SIG-M5 treated with dmso at 0.1 percent for 504 hours (cell line): ENCODE measurements around the gene ALOX5.
"Not testable (repeated sequence)": the region's sequence is repeated elsewhere in the genome, so short reads cannot be mapped to it uniquely, and the experiment has no call there.

Source experiments
- DNase-seq: peaks from one replicate; lab custom pipeline; 2025; ENCODE audit not compliant: unreplicated experiment; lab: John Stamatoyannopoulos, UW

ALOX5 gene

DNA sequence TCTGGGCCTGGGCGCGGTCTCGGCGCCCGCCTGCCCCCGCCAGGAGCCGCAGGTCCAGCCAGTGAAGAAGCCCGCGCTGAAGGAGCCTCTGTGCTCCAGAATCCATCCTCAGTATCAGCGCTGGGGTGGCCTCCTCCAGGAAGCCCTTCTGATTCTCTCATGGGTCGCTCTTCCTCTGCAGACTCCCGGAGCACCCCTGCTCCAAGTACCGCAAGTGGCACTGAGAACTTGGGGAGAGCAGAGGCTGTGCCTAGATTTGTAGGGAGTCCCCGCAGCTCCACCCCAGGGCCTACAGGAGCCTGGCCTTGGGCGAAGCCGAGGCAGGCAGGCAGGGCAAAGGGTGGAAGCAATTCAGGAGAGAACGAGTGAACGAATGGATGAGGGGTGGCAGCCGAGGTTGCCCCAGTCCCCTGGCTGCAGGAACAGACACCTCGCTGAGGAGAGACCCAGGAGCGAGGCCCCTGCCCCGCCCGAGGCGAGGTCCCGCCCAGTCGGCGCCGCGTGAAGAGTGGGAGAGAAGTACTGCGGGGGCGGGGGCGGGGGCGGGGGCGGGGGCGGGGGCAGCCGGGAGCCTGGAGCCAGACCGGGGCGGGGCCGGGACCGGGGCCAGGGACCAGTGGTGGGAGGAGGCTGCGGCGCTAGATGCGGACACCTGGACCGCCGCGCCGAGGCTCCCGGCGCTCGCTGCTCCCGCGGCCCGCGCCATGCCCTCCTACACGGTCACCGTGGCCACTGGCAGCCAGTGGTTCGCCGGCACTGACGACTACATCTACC lies at the start of gene ALOX5:
Gene ALOX5, plus strand, starts transcription at position 641 of the 774 bp plus-strand sequence. Its CDS starts 64 bp downstream, at position 705.
- DNase-seq, result peak; percentile 10

GRCh38 chr10:45325116-45325515 lies 48.9 kb upstream of the ALOX5 start:
- no peak for DNase-seq

DNA sequence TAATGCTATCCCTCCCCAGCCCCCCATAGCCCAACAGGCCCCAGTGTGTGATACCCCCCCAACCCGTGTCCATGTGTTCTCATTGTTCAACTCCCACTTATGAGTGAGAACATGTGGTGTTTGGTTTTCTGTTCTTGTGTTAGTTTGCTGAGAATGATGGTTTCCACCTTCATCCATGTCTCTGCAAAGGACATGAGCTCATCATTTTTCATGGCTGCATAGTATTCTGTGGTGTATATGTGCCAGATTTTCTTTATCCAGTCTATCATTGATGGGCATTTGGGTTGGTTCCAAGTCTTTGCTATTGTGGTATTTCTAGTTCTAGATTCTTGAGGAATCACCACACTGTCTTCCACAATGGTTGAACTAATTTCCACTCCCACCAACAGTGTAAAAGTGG lies 47.2 kb upstream of the ALOX5 start:
- DNase-seq, result not testable (repeated sequence)

DNA sequence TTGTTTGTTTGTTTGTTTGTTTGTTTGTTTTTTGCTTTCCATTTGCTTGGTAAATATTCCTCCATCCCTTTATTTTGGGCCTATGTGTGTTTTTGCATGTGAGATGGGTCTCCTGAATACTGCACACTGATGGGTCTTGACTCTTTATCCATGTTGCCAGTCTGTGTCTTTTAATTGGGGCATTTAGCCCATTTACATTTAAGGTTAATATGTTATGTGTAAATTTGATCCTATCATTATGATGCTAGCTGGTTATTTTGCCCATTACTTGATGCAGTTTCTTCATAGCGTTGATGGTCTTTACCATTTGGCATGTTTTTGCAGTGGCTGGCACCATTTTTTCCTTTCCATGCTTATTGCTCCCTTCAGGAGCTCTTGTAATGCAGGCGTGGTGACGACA lies 42.2 kb upstream of the ALOX5 start:
- DNase-seq, result not testable (repeated sequence)

GRCh38 chr10:45339894-45340293 lies 34.1 kb upstream of the ALOX5 start:
- no peak for DNase-seq

DNA sequence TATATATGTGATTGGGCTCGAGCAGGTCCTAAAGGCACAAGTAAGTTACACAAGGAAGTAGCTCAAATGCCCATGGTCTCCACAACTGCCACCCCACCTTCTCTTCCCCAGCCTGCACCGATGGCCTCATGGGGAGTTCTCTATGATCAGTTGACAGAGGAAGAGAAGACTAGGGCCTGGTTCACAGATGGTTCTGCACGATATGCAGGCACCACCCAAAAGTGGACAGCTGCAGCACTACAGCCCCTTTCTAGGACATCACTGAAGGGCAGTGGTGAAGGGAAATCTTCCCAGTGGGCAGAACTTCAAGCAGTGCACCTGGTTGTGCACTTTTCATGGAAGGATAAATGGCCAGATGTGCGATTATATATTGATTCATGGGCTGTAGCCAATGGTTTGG lies 33.6 kb upstream of the ALOX5 start:
- DNase-seq, result not testable (repeated sequence)

- DNase-seq, result not testable (repeated sequence)
These were observed 27.2 kb upstream of the ALOX5 start for GRCh38 chr10:45346652-45347335.

DNA sequence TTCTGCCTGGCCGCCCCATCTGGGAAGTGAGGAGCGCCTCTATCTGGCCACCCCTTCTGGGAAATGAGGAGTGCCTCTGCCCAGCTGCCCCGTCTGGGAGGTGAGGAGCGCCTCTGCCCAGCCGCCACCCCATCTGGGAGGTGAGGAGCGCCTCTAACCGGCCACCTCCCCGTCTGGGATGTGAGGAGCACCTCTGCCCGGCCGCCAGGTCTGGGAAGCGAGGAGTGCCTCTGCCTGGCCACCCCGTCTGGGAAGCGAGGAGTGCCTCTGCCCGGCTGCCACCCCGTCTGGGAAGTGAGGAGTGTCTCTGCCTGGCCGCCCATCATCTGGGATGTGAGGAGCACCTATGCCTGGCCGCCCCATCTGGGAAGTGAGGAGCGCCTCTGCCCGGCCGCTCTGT lies 26.6 kb upstream of the ALOX5 start:
- DNase-seq, result not testable (repeated sequence)

GRCh38 chr10:45348196-45348765 lies 25.7 kb upstream of the ALOX5 start:
- DNase-seq, result not testable (repeated sequence)

DNA sequence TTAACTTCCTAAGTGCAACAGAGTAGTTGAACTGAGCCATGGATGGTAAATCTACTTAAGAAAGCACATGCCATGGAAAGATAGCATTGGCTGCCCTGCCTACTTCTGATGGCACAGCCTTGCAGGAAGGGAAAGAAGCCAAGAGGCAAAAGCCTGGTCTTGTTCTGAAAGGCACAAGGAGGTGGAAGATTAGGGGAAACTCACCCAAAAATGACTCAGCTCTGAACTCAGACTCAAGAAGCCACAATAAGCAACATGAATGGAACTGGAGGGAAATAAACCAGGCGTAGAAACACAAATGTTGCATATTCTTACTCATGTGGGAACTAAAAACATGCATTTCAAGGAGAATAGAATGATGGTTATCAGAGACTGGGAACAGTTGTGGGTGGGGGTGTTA lies 20.8 kb upstream of the ALOX5 start:
- DNase-seq, result no peak

DNA sequence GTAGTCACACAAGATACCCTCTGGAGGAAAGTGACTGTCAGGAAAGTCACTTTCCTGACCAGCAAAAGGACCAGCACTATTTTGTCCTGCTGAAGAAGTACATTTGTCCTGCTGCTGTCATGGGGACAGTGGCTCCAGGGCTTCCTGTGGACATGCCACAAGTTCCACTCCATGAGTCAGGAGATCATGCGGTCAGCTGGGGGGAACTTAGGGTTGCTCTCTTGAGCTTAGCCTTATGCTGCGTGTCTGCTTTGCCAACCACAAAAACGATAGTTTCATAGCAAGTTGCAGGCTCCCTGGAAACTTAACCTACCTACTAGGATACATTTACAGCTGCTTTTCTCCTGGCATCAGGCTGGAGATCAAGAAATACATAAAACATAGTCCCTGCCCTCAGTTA lies 19.8 kb upstream of the ALOX5 start:
- DNase-seq, result no peak

DNA sequence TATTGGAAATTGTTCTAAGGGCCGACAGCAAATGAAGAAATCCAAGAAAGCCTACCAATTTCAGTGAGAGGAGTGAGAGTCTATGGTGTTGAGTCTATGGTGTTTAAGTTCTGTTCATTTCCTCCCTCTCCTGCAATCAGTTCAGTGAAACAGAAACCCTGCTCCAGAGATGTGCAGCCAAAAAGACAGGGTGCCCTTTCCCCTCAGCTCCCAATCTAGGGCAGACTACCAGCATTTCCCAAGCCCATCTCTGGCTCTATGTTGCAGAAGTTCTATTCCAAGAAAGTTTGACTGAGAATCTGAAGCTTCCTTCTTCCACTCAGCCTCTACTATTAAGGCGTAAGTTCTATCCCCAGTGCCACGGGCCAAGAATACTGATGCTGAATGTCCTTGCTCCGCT lies 18.5 kb upstream of the ALOX5 start:
- DNase-seq, result no peak

GRCh38 chr10:45358961-45359360 lies 15.1 kb upstream of the ALOX5 start:
- not testable (repeated sequence) for DNase-seq

DNA sequence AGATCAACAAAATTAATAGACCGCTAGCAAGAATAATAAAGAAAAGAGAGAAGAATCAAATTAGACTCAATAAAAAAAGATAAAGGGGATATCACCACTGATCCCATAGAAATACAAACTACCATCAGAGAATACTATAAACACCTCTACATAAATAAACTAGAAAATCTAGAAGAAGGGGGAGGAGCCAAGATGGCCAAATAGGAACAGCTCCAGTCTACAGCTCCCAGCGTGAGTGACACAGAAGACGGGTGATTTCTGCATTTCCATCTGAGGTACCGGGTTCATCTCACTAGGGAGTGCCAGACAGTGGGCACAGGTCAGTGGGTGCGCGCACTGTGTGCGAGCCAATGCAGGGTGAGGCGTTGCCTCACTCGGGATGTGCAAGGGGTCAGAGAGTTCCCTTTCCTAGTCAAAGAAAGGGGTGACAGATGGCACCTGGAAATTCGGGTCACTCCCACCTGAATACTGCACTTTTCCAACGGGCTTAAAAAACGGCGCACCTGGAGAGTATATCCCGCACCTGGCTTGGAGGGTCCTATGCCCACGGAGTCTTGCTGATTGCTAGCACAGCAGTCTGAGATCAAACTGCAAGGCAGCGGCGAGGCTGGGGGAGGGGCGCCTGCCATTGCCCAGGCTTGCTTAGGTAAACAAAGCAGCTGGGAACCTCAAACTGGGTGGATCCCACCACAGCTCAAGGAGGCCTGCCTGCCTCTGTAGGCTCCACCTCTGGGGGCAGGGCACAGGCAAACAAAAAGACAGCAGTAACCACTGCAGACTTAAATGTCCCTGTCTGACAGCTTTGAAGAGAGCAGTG lies 11.8 kb upstream of the ALOX5 start:
- DNase-seq, result not testable (repeated sequence)

- DNase-seq, result not testable (repeated sequence)
These were observed 6.4 kb upstream of the ALOX5 start for GRCh38 chr10:45367643-45368042.

DNA sequence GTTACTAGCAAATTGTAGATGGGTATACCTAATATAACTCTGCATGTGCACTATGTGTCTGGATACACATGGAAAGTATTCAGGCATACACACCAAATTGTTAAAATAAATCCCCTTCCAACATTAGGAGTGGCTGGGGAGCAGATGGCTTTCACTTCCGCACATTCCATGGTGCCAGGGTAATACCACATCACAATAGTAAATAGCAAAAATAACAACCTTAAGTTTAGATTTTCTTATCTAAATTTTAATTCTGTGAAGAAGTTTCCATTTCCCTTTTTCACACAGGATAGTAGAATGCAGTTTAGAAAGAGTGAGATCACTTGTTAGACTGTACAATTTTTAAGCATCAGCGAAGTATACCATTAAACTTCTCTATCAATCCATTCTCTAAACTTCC lies 5.8 kb upstream of the ALOX5 start:
- DNase-seq, result no peak

GRCh38 chr10:45370202-45370955 lies 3.6 kb upstream of the ALOX5 start:
- DNase-seq, result peak; percentile 8

GRCh38 chr10:45371560-45371959 lies 2.5 kb upstream of the ALOX5 start:
- DNase-seq, result no peak

DNA sequence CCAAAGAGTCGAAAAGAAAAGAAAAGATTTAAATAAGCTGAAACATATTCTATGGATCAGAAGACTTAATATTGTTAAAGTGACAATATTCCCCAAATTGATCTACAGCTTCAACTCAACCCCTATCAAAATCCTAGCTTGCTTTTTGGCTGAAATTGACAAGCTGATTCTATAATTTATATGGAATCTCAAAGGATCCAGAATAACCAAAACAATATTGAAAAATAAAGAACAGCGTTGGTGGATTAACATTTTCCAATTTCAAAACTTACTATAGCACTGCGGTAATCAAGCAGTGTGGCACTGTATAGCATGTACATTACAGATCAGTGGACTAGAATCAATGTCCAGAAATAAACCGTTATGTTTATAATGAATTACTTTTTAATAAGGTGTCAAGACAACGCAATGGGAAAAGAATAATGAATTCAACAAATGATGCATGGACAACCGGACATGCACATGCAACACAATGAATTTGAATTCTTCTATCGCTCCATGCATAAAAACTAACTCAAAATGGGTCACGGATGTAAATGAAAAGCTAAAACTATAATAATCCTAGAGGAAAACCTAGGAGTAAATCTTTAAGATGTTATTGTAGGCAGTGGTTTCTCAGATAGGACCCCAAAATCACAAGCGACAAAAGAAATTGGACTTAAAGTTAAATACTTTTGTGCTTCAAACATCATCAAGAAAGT lies 1.6 kb upstream of the ALOX5 start:
- DNase-seq, result no peak

DNA sequence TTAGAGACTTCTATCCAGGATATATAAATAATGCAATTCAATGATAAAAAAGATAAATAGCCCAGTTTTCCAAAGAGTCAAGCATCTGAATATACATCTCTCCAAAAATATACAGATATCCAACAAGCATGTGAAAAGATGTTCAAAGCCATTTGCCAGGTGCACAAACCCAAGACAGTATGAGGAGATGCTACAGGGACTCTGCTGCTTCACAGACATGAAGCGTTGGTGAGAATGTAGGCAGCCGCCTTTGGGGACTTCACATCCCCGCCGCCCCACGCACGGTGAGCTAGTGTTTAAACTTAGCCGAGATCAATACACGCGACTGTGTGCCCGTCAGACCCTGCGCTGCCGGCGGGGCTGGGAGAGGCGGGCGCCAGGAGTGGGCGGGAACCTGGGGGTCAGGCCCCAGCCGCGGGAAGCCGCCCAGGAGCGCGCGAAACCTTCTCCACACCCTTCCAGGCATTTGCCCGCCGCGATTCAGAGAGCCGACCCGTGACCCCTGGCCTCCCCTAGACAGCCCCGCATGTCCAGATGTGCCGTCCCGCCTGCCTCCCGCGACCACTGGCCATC lies 927 bp upstream of the ALOX5 start:
- no peak for DNase-seq
